GM19463 (cell line): ENCODE data around the gene ARHGAP1.
"Not testable (repeated sequence)": the region's sequence is repeated elsewhere in the genome, so short reads cannot be mapped to it uniquely, and the experiment has no call there.

Experiments used
- ATAC-seq: cut with Tn5 transposase; IDR thresholded peaks from one replicate; pipeline ENCODE4 v1.9.1; 2021; ENCODE audit warnings: mild to moderate bottlenecking, moderate library complexity; ENCODE audit not compliant: unreplicated experiment

The ARHGAP1 gene

GRCh38 chr11:46675288-46675851, 25.0 kb downstream of the ARHGAP1 start:
- no peak for ATAC-seq

- no peak for ATAC-seq
Observed at GRCh38 chr11:46674463-46675287, 25.7 kb downstream of the ARHGAP1 start.

- ATAC-seq: no peak
Observed at GRCh38 chr11:46673713-46674462, 26.5 kb downstream of the ARHGAP1 start.

- no peak for ATAC-seq
Observed at GRCh38 chr11:46672381-46672839, 28.0 kb downstream of the ARHGAP1 start.

GRCh38 chr11:46671958-46672315, 28.5 kb downstream of the ARHGAP1 start:
- no peak for ATAC-seq

- not testable (repeated sequence) for ATAC-seq
Observed at GRCh38 chr11:46670521-46670920, 29.9 kb downstream of the ARHGAP1 start.

GRCh38 chr11:46669711-46670139, 30.7 kb downstream of the ARHGAP1 start:
- ATAC-seq: no peak

- no peak for ATAC-seq
Observed at GRCh38 chr11:46668480-46669085, 31.8 kb downstream of the ARHGAP1 start.

- ATAC-seq: no peak
Observed at GRCh38 chr11:46667043-46667481, 33.4 kb downstream of the ARHGAP1 start.

- ATAC-seq: no peak
Observed at GRCh38 chr11:46666516-46666915, 33.9 kb downstream of the ARHGAP1 start.

GRCh38 chr11:46665356-46665755, 35.1 kb downstream of the ARHGAP1 start:
- ATAC-seq: no peak

- ATAC-seq: no peak
Observed at GRCh38 chr11:46664612-46665011, 35.8 kb downstream of the ARHGAP1 start.

GRCh38 chr11:46663277-46663940, 37.0 kb downstream of the ARHGAP1 start:
- no peak for ATAC-seq

- no peak for ATAC-seq
Observed at GRCh38 chr11:46662366-46662765, 38.1 kb downstream of the ARHGAP1 start.

- no peak for ATAC-seq
Observed at GRCh38 chr11:46661836-46662235, 38.6 kb downstream of the ARHGAP1 start.

- ATAC-seq: no peak
Observed at GRCh38 chr11:46659908-46660307, 40.5 kb downstream of the ARHGAP1 start.

GRCh38 chr11:46658259-46658658, 42.2 kb downstream of the ARHGAP1 start:
- no peak for ATAC-seq

GRCh38 chr11:46657186-46657585, 43.2 kb downstream of the ARHGAP1 start:
- no peak for ATAC-seq

GRCh38 chr11:46655631-46656030, 44.8 kb downstream of the ARHGAP1 start:
- ATAC-seq: no peak

GRCh38 chr11:46649180-46649738, 51.2 kb downstream of the ARHGAP1 start:
- no peak for ATAC-seq
